ENCODE data around the gene CCDC112. TPM values are rescaled to one million over a fixed set of nuclear protein-coding genes. Genes with fewer than 3 reads are reported as not detected.

CCDC112 gene
- polyA plus RNA-seq, 2 donors, result 3.2 to 3.8 TPM

DNA sequence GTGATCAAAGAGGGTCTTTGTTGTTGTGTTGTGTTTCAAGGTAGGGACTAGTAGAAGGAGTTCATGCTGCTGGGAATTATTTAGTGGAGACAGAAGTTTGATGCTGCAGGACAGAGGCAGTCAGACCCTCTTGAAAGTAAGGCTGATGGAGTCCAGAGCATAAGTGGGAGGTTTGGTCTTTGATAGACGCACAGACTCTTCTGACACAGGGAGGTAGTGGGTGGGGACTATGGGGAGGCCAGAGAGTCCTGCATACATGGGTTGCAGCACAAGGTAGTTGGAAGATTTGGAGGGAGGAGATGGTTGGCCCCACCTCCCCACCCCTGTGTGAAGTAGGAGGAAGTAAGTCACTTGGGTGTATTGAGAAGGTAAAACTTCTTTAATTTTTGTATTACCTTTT lies 2.4 kb upstream of the CCDC112 start:
- 70 to 74% methylated on average over 1 of the region's 1 CpG for WGBS, 2 donors
- no peak overlapping the region for H3K4me3 ChIP-seq (ENCODE audit: low read depth in 1 of 2, low read length in 2 of 2)
- H3K9me3 ChIP-seq (ENCODE audit: control insufficient read depth in 2 of 2, insufficient read depth in 1 of 2, low read depth in 1 of 2, low read length in 1 of 2), result no peaks in the 10 kb centered on the region
- H3K4me1 ChIP-seq (ENCODE audit: control insufficient read depth in 2 of 2, insufficient read depth in 2 of 2, low read length in 1 of 2), result no peaks in the 10 kb centered on the region
- H3K36me3 ChIP-seq (ENCODE audit: control insufficient read depth in 2 of 2, insufficient read depth in 2 of 2, low read length in 1 of 2), result no peaks in the 10 kb centered on the region
- no peak overlapping the region for H3K27ac ChIP-seq (ENCODE audit: low read depth in 2 of 2, low read length in 1 of 2)
- H3K27me3 ChIP-seq (ENCODE audit: control insufficient read depth in 1 of 2, insufficient read depth in 2 of 2, low read length in 2 of 2), result no peaks in the 10 kb centered on the region

DNA sequence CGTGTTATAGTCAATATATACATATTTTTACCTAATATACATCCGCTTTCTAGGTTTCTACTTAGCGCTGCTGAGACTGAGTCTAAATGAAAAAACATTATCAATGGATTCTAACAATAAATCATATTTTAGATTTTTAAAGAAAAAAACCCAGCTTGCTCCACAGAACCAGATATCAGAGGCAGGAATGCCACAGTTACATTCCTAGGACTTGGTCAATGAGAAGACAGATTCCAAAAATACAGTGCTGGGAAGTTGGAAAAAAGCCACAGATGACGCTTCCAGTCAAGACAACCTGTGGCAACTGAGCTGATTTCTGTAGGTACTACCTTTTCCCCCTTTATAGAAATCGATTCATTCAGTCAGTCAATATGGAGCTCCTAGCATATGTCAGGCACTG lies 577 bp upstream of the CCDC112 start:
- peak overlapping the region in 1 of 2 donors; percentile 74 for H3K4me3 ChIP-seq (ENCODE audit: low read depth in 1 of 2, low read length in 2 of 2)
- no peaks in the 10 kb centered on the region for H3K9me3 ChIP-seq (ENCODE audit: control insufficient read depth in 2 of 2, insufficient read depth in 1 of 2, low read depth in 1 of 2, low read length in 1 of 2)
- no peaks in the 10 kb centered on the region for H3K27me3 ChIP-seq (ENCODE audit: control insufficient read depth in 1 of 2, insufficient read depth in 2 of 2, low read length in 2 of 2)
- no peaks in the 10 kb centered on the region for H3K4me1 ChIP-seq (ENCODE audit: control insufficient read depth in 2 of 2, insufficient read depth in 2 of 2, low read length in 1 of 2)
- H3K36me3 ChIP-seq (ENCODE audit: control insufficient read depth in 2 of 2, insufficient read depth in 2 of 2, low read length in 1 of 2), result no peaks in the 10 kb centered on the region
- H3K27ac ChIP-seq (ENCODE audit: low read depth in 2 of 2, low read length in 1 of 2), result no peak overlapping the region
- WGBS, 2 donors, result 38 to 43% methylated on average over 5 of the region's 5 CpGs

DNA sequence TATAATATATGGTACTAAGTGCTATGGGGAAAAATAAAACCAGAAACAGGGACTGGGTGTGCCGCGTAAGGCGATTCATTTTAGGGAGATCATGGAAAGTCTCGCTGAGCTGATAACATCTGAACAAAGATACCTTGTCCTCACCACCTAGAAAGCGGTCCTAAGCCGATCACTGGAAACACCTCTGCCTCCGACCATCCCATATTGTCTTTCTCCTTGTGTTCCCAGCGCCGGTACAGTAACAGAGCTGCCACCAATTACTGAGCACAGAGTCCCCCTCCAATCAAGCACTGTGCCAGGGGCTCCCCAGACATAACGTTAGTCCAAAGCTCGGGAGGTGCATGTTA lies 704 bp downstream of the CCDC112 start:
- H3K27me3 ChIP-seq (ENCODE audit: control insufficient read depth in 1 of 2, insufficient read depth in 2 of 2, low read length in 2 of 2), result no peaks in the 10 kb centered on the region
- H3K4me3 ChIP-seq (ENCODE audit: low read depth in 1 of 2, low read length in 2 of 2), result peak overlapping the region; percentile 74 to 86
- WGBS, 2 donors, result 14 to 15% methylated on average over 11 of the region's 11 CpGs
- H3K27ac ChIP-seq (ENCODE audit: low read depth in 2 of 2, low read length in 1 of 2), result peak overlapping the region in 1 of 2 donors; percentile 81
- no peaks in the 10 kb centered on the region for H3K9me3 ChIP-seq (ENCODE audit: control insufficient read depth in 2 of 2, insufficient read depth in 1 of 2, low read depth in 1 of 2, low read length in 1 of 2)
- no peaks in the 10 kb centered on the region for H3K36me3 ChIP-seq (ENCODE audit: control insufficient read depth in 2 of 2, insufficient read depth in 2 of 2, low read length in 1 of 2)
- H3K4me1 ChIP-seq (ENCODE audit: control insufficient read depth in 2 of 2, insufficient read depth in 2 of 2, low read length in 1 of 2), result no peaks in the 10 kb centered on the region

DNA sequence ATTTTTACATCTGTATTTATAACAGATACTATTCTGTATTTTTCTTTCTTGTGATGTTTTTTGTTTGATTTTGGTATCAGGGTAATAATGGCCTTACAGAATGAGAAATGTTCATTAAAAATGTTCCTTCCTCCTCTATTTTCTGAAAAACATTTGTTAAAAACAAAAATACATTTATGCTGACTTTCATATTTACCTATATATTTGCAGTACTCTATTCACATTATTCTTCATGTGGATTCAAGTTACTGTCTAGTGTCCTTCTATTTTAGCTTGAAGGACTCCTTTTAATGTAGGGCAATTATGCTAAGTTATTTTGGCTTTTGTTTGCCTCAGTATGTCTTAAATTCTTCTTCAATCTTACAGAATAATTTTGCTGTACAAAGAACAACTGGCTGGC lies 5.1 kb downstream of the CCDC112 start:
- Histone ChIP-seq H3K27ac (ENCODE audit: low read depth in 2 of 2, low read length in 1 of 2) (no peak overlapping the region), H3K27me3 (ENCODE audit: control insufficient read depth in 1 of 2, insufficient read depth in 2 of 2, low read length in 2 of 2) (no peaks in the 10 kb centered on the region), H3K36me3 (ENCODE audit: control insufficient read depth in 2 of 2, insufficient read depth in 2 of 2, low read length in 1 of 2) (no peaks in the 10 kb centered on the region), H3K9me3 (ENCODE audit: control insufficient read depth in 2 of 2, insufficient read depth in 1 of 2, low read depth in 1 of 2, low read length in 1 of 2) (no peaks in the 10 kb centered on the region), H3K4me1 (ENCODE audit: control insufficient read depth in 2 of 2, insufficient read depth in 2 of 2, low read length in 1 of 2) (no peaks in the 10 kb centered on the region), H3K4me3 (ENCODE audit: low read depth in 1 of 2, low read length in 2 of 2) (no peak overlapping the region)

DNA sequence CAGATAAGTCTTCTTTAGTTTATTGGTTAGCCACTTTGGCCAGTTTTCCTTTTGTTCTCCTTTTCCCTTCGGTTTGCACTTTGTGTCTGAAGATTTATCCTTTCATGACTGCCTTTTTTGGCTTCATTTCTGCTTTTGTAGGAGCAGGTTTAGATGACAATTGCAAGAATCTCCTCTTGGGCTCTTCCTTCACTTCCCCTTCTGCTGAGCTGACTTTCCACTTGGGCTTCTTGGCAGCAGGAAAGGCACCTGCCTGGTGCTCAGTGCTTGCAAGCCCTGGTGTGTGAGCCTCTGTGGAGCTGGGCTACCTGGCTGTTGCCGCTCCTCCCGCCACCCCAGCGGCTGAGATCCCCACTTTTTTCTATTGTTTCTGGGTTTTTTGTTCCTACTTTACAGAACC lies 7.3 kb downstream of the CCDC112 start:
- H3K27me3 ChIP-seq (ENCODE audit: control insufficient read depth in 1 of 2, insufficient read depth in 2 of 2, low read length in 2 of 2), result no peaks in the 10 kb centered on the region
- no peak overlapping the region for H3K27ac ChIP-seq (ENCODE audit: low read depth in 2 of 2, low read length in 1 of 2)
- H3K4me3 ChIP-seq (ENCODE audit: low read depth in 1 of 2, low read length in 2 of 2), result no peak overlapping the region
- no peaks in the 10 kb centered on the region for H3K9me3 ChIP-seq (ENCODE audit: control insufficient read depth in 2 of 2, insufficient read depth in 1 of 2, low read depth in 1 of 2, low read length in 1 of 2)
- WGBS, 2 donors, result 86 to 90% methylated on average over 4 of the region's 4 CpGs
- no peaks in the 10 kb centered on the region for H3K36me3 ChIP-seq (ENCODE audit: control insufficient read depth in 2 of 2, insufficient read depth in 2 of 2, low read length in 1 of 2)
- no peaks in the 10 kb centered on the region for H3K4me1 ChIP-seq (ENCODE audit: control insufficient read depth in 2 of 2, insufficient read depth in 2 of 2, low read length in 1 of 2)

DNA sequence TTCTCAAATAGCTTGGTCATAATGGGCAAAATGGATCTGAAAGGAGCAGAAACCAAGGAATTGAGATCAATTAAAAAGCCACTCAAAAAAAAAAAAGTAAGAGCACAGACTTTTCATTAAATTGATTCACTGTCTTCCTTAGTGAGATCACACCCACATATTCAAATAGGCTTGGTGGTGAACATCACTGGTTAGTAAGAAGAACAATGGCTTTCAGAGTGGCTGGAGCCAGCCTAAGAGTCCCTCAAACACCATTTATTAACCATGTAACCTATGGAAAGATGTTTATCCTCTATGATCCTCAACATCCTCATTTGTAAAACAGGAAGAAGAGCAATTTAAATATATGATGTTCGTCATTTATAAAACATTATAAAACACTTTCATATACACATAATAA lies 12.4 kb downstream of the CCDC112 start:
- Histone ChIP-seq H3K36me3 (ENCODE audit: control insufficient read depth in 2 of 2, insufficient read depth in 2 of 2, low read length in 1 of 2) (no peaks in the 10 kb centered on the region), H3K27me3 (ENCODE audit: control insufficient read depth in 1 of 2, insufficient read depth in 2 of 2, low read length in 2 of 2) (no peaks in the 10 kb centered on the region), H3K9me3 (ENCODE audit: control insufficient read depth in 2 of 2, insufficient read depth in 1 of 2, low read depth in 1 of 2, low read length in 1 of 2) (no peaks in the 10 kb centered on the region), H3K4me1 (ENCODE audit: control insufficient read depth in 2 of 2, insufficient read depth in 2 of 2, low read length in 1 of 2) (no peaks in the 10 kb centered on the region), H3K4me3 (ENCODE audit: low read depth in 1 of 2, low read length in 2 of 2) (no peak overlapping the region), H3K27ac (ENCODE audit: low read depth in 2 of 2, low read length in 1 of 2) (no peak overlapping the region)
- 88 to 92% methylated on average over 1 of the region's 1 CpG for WGBS, 2 donors

DNA sequence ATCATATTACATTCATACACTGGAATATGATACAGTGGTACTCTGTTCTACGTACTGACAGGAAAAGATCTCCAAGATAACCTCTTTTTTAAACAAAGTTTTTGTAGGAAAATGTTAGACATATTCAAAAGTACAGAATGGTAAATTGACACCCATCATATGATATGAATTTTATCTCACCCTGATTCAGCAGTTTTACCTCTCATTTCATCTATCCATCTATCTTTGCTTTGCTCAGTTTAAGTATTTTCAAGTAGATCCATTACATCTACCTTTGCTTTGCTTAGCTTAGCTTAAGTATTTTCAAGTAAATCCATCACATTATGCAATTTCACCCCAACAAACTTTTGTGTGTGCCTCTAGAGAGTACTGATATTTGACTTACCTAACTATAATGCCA lies 14.3 kb downstream of the CCDC112 start:
- Histone ChIP-seq H3K4me1 (ENCODE audit: control insufficient read depth in 2 of 2, insufficient read depth in 2 of 2, low read length in 1 of 2) (no peaks in the 10 kb centered on the region), H3K36me3 (ENCODE audit: control insufficient read depth in 2 of 2, insufficient read depth in 2 of 2, low read length in 1 of 2) (no peaks in the 10 kb centered on the region), H3K27me3 (ENCODE audit: control insufficient read depth in 1 of 2, insufficient read depth in 2 of 2, low read length in 2 of 2) (no peaks in the 10 kb centered on the region), H3K9me3 (ENCODE audit: control insufficient read depth in 2 of 2, insufficient read depth in 1 of 2, low read depth in 1 of 2, low read length in 1 of 2) (no peaks in the 10 kb centered on the region), H3K27ac (ENCODE audit: low read depth in 2 of 2, low read length in 1 of 2) (no peak overlapping the region), H3K4me3 (ENCODE audit: low read depth in 1 of 2, low read length in 2 of 2) (no peak overlapping the region)
- WGBS, 2 donors, result 92 to 93% methylated on average over 1 of the region's 1 CpG

DNA sequence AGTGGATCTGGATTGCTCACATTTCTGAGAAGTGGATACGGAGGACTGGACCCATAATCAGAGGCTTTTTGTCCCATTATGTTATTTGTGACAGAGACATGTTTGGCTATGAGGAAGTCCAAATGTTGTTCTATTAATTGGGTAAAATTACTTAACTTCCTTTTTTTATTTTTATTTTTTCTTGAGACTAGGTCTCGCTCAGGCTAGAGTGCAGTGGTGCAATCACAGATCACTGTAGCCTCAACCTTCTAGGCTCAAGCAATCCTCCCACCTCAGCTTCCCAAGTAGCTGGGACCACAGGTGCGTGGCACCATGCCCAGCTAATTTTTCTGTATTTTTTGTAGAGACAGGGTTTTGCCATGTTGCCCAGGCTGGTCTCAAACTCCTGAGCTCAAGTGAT lies 21.9 kb downstream of the CCDC112 start:
- no peak overlapping the region for H3K4me3 ChIP-seq (ENCODE audit: low read depth in 1 of 2, low read length in 2 of 2)
- no peak overlapping the region for H3K27ac ChIP-seq (ENCODE audit: low read depth in 2 of 2, low read length in 1 of 2)
- peaks cover 0 to 4% of the 10 kb centered on the region in 2 donors for H3K36me3 ChIP-seq (ENCODE audit: control insufficient read depth in 2 of 2, insufficient read depth in 2 of 2, low read length in 1 of 2)
- no peaks in the 10 kb centered on the region for H3K27me3 ChIP-seq (ENCODE audit: control insufficient read depth in 1 of 2, insufficient read depth in 2 of 2, low read length in 2 of 2)
- H3K4me1 ChIP-seq (ENCODE audit: control insufficient read depth in 2 of 2, insufficient read depth in 2 of 2, low read length in 1 of 2), result no peaks in the 10 kb centered on the region
- no peaks in the 10 kb centered on the region for H3K9me3 ChIP-seq (ENCODE audit: control insufficient read depth in 2 of 2, insufficient read depth in 1 of 2, low read depth in 1 of 2, low read length in 1 of 2)
- WGBS, 2 donors, result 91 to 92% methylated on average over 3 of the region's 3 CpGs

DNA sequence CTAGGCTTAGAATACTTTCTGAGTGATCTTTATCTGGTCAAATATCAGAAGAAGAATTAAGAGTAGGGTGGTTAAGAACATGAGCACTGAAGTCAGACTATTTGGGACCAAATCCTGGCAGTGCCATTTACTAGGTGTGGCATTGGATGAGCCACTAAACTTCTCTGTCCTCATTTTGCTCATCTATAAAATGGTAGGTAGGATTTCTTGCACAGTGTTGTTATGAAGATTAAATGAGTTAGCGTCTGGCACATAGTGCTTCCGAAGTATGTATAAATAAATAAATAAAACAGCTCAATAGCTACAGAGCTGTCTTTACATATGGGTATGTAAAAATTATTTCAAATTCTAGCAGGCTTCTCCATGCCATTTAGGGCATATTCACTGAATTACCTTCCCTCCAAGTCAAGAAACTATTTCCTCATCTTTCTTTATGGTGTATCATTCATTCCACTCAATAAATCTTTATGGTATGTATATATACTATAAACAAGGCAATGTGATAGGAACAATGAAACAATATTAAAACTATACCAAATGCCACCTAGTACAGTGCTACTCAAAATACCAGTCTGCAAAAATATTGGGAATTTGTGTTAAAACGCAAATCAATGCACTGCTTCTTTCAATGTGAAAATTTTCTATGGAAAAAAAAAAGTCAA lies 24.0 kb downstream of the CCDC112 start:
- H3K4me1 ChIP-seq (ENCODE audit: control insufficient read depth in 2 of 2, insufficient read depth in 2 of 2, low read length in 1 of 2), result no peaks in the 10 kb centered on the region
- no peak overlapping the region for H3K27ac ChIP-seq (ENCODE audit: low read depth in 2 of 2, low read length in 1 of 2)
- no peaks in the 10 kb centered on the region for H3K27me3 ChIP-seq (ENCODE audit: control insufficient read depth in 1 of 2, insufficient read depth in 2 of 2, low read length in 2 of 2)
- WGBS, 2 donors, result 90 to 91% methylated on average over 3 of the region's 3 CpGs
- H3K9me3 ChIP-seq (ENCODE audit: control insufficient read depth in 2 of 2, insufficient read depth in 1 of 2, low read depth in 1 of 2, low read length in 1 of 2), result no peaks in the 10 kb centered on the region
- H3K4me3 ChIP-seq (ENCODE audit: low read depth in 1 of 2, low read length in 2 of 2), result no peak overlapping the region
- peaks cover 0 to 4% of the 10 kb centered on the region in 2 donors for H3K36me3 ChIP-seq (ENCODE audit: control insufficient read depth in 2 of 2, insufficient read depth in 2 of 2, low read length in 1 of 2)

DNA sequence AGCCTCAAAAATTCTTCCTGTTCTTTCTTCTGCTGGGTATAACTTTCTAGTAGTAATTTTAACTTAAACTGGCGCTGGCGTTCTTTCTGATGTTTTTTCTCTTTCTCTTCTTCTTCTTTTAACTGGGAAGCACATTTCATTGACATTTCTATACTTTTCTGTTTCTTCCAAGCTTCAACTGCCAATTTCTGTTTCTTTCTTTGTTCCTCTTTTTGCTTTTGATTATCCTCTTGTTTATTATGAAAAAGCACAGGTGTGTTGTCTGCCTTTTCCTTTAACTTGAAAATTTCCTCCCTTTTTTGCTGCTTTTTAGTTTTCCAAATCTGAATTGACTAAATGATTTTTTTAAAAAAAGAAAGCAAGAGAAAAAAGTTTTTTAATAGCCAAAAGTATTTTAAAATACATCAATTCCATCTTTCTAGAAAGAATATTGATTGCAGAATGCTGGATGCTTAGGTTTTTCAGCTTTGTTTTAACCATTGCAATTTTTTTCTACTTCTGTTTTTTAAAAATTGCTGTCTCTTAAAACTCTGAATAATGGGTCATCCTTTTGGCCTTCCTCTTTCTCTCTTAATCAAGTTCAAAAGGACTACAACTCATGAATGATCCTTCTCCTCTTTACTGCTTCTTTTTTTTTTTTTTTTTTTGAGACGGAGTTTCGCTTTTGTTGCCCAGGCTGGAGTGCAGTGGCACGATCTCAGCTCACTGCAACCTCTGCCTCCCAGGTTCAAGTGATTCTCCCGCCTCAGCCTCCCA lies 25.0 kb downstream of the CCDC112 start:
- no peak overlapping the region for H3K4me3 ChIP-seq (ENCODE audit: low read depth in 1 of 2, low read length in 2 of 2)
- WGBS, 2 donors, result 87 to 91% methylated on average over 6 of the region's 6 CpGs
- H3K9me3 ChIP-seq (ENCODE audit: control insufficient read depth in 2 of 2, insufficient read depth in 1 of 2, low read depth in 1 of 2, low read length in 1 of 2), result no peaks in the 10 kb centered on the region
- H3K27ac ChIP-seq (ENCODE audit: low read depth in 2 of 2, low read length in 1 of 2), result no peak overlapping the region
- no peaks in the 10 kb centered on the region for H3K27me3 ChIP-seq (ENCODE audit: control insufficient read depth in 1 of 2, insufficient read depth in 2 of 2, low read length in 2 of 2)
- H3K4me1 ChIP-seq (ENCODE audit: control insufficient read depth in 2 of 2, insufficient read depth in 2 of 2, low read length in 1 of 2), result no peaks in the 10 kb centered on the region
- H3K36me3 ChIP-seq (ENCODE audit: control insufficient read depth in 2 of 2, insufficient read depth in 2 of 2, low read length in 1 of 2), result peaks cover 0 to 4% of the 10 kb centered on the region in 2 donors
